DND-41 (cell line): ENCODE measurements around the gene WDR88.

Source experiments
- ATAC-seq: fragments of 200-7000 bp; cut with Tn5 transposase; 3 replicates; pipeline ENCODE4 v1.9.1; 2021; ENCODE audit warnings: low read depth; ENCODE audit not compliant: insufficient read depth
- DNase-seq: peaks from one replicate; pipeline ENCODE4 v3.0.0-alpha.2; 2020
- H2AFZ ChIP-seq: 2 replicates; pipeline ENCODE4 v1.6.0; 2012; ENCODE audit warnings: low read depth, low read length
- H3K27ac ChIP-seq: 2 replicates; pipeline ENCODE4 v1.5.1; 2012; ENCODE audit warnings: low read length, inconsistent platforms
- H3K27me3 ChIP-seq: fragments of 200-600 bp; sonication (generic); 2 replicates; pipeline ENCODE4 v1.6.0; 2012; ENCODE audit warnings: low read length, mild to moderate bottlenecking, inconsistent platforms; ENCODE audit not compliant: insufficient read depth, poor library complexity
- H3K36me3 ChIP-seq: 2 replicates; pipeline ENCODE4 v1.5.1; 2012; ENCODE audit warnings: low read length, inconsistent platforms; ENCODE audit not compliant: insufficient read depth
- H3K4me1 ChIP-seq: 2 replicates; pipeline ENCODE4 v1.5.1; 2012; ENCODE audit warnings: mild to moderate bottlenecking, low read length; ENCODE audit not compliant: insufficient read depth
- H3K4me2 ChIP-seq: 2 replicates; pipeline ENCODE4 v1.6.0; 2012; ENCODE audit warnings: mild to moderate bottlenecking, moderate library complexity, low read length, inconsistent platforms; ENCODE audit not compliant: insufficient read depth
- H3K4me3 ChIP-seq, 2 experiments: fragments of 200-600 bp in 1 of 2; shearing (Covaris generic) in 1 of 2; 2 replicates each; pipeline ENCODE4 v1.5.1; 2012 to 2016; ENCODE audit warnings: inconsistent platforms in 2 of 2, low read length in 2 of 2, mild to moderate bottlenecking in 2 of 2, low read depth in 1 of 2, moderate library complexity in 1 of 2
- H3K79me2 ChIP-seq: 2 replicates; pipeline ENCODE4 v1.6.0; 2012; ENCODE audit warnings: low read length, inconsistent platforms; ENCODE audit not compliant: insufficient read depth
- H3K9ac ChIP-seq: 2 replicates; pipeline ENCODE4 v1.6.0; 2012; ENCODE audit warnings: low read depth, mild to moderate bottlenecking, inconsistent platforms, low read length, moderate library complexity
- H3K9me3 ChIP-seq: 2 replicates; pipeline ENCODE4 v1.5.1; 2012; ENCODE audit warnings: low read length, moderate library complexity, mild to moderate bottlenecking, inconsistent platforms; ENCODE audit not compliant: insufficient read depth, severe bottlenecking
- H4K20me1 ChIP-seq: 2 replicates; pipeline ENCODE4 v1.6.0; 2012; ENCODE audit warnings: low read length; ENCODE audit not compliant: insufficient read depth
- EZH2 ChIP-seq: IDR thresholded peaks from 3 replicates; pipeline ENCODE4 v1.6.1; 2012; ENCODE audit warnings: borderline replicate concordance, low read depth, mild to moderate bottlenecking, moderate library complexity, low read length, inconsistent platforms; ENCODE audit not compliant: severe bottlenecking
- TF ChIP-seq, protein P1 (sequence below): IDR thresholded peaks from 2 replicates; pipeline ENCODE4 v1.5.1; 2012; ENCODE audit warnings: borderline replicate concordance, low read length, moderate library complexity, mild to moderate bottlenecking; ENCODE audit not compliant: poor library complexity, severe bottlenecking; ENCODE audit errors: extremely low read depth

WDR88 gene

GRCh38 chr19:33102893-33103292, 29.0 kb upstream of the WDR88 start:
- H3K36me3 ChIP-seq = peaks cover 42% of the 10 kb centered on the region
- H3K27ac ChIP-seq = no peak overlapping the region
- no peak overlapping the region for H3K9ac ChIP-seq
- no peak for TF ChIP-seq EZH2
- TF ChIP-seq, protein P1, sequence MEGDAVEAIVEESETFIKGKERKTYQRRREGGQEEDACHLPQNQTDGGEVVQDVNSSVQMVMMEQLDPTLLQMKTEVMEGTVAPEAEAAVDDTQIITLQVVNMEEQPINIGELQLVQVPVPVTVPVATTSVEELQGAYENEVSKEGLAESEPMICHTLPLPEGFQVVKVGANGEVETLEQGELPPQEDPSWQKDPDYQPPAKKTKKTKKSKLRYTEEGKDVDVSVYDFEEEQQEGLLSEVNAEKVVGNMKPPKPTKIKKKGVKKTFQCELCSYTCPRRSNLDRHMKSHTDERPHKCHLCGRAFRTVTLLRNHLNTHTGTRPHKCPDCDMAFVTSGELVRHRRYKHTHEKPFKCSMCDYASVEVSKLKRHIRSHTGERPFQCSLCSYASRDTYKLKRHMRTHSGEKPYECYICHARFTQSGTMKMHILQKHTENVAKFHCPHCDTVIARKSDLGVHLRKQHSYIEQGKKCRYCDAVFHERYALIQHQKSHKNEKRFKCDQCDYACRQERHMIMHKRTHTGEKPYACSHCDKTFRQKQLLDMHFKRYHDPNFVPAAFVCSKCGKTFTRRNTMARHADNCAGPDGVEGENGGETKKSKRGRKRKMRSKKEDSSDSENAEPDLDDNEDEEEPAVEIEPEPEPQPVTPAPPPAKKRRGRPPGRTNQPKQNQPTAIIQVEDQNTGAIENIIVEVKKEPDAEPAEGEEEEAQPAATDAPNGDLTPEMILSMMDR = no peak
- H3K4me2 ChIP-seq = no peak overlapping the region
- ATAC-seq (no peak), DNase-seq (no peak)
- H4K20me1 ChIP-seq = no peaks in the 10 kb centered on the region
- H3K9me3 ChIP-seq = no peaks in the 10 kb centered on the region
- H3K4me3 ChIP-seq = no peak overlapping the region
- no peak overlapping the region for H2AFZ ChIP-seq
- H3K79me2 ChIP-seq = no peaks in the 10 kb centered on the region
- H3K4me1 ChIP-seq = no peaks in the 10 kb centered on the region
- H3K27me3 ChIP-seq = no peaks in the 10 kb centered on the region

DNA sequence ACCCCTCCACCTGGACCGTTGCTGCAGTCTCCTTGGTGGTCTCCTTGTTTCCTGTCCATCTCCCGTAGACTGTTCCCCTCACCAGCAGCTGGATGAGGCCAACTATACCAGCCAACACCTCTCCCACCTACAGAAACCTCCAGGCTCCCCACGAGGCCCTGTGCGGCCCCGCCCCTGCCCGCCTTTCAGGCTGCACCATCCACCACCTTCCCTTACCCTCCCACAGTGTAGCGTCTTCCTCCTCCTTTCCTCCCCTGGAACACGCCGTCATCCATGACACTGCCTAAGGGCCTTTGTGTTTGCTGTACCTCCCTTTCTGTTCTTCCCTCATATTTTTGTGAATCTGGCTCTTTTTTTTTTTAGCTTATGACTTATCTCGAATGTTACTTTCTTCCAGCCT, 23.8 kb upstream of the WDR88 start:
- TF ChIP-seq, protein P1 = no peak
- no peak for TF ChIP-seq EZH2
- H3K9ac ChIP-seq = no peak overlapping the region

DNA sequence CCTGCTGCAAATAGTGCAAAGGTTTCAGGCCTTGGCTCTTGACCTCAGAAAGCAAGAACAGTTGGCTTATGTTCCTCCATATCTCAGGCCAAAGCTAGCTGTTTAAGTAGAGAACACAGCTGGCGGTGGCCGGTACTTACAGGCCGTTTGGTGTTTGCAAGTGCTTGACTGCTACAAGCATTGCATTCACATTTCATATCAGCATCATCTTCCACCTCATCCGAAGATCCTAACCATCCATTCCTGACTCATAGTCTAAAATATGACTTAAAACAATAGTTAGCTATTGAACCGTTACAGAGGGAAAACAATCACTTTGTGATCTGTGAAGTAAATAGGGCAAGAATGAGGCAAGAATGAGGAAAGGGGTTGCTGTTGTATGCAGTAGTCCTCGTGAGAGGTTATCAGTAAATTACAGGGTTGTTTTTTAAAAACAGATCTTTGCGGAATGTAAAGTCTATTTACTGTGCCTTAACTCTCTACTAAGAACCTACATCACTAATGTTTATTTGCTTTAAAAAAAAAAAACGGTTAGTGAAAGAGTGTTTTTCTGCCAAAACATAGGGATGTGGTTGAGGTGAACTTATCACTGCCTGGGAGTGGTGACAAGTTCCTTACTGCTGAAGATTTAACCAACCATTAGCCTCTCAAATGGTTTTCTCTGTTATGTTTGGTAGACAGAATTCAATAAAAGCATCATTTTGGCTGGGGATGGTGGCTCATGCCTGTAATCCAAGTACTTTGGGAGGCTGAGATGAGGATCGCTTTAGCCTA, 21.6 kb upstream of the WDR88 start:
- no peak overlapping the region for H3K27ac ChIP-seq
- DNase-seq (no peak), ATAC-seq (no peak)
- no peak overlapping the region for H3K9ac ChIP-seq
- TF ChIP-seq, protein P1 = no peak
- no peak for TF ChIP-seq EZH2
- no peak overlapping the region for H3K4me3 ChIP-seq
- no peaks in the 10 kb centered on the region for H3K79me2 ChIP-seq
- H3K9me3 ChIP-seq = no peaks in the 10 kb centered on the region
- H3K27me3 ChIP-seq = no peaks in the 10 kb centered on the region
- no peak overlapping the region for H3K4me2 ChIP-seq
- H3K36me3 ChIP-seq = peaks cover 70% of the 10 kb centered on the region
- 0 out of 2 replicates have a peak, but pooled peaks cover 2% of the 10 kb centered on the region for H4K20me1 ChIP-seq
- no peak overlapping the region for H2AFZ ChIP-seq
- no peaks in the 10 kb centered on the region for H3K4me1 ChIP-seq

More for the DNA sequence above, 23.8 kb upstream of the WDR88 start:
- Histone ChIP-seq H3K4me2 (no peak overlapping the region), H2AFZ (no peak overlapping the region), H3K9me3 (no peaks in the 10 kb centered on the region), H3K36me3 (peaks cover 64% of the 10 kb centered on the region), H3K79me2 (no peaks in the 10 kb centered on the region), H3K27ac (no peak overlapping the region), H3K4me1 (no peaks in the 10 kb centered on the region), H4K20me1 (0 out of 2 replicates have a peak, but pooled peaks cover 2% of the 10 kb centered on the region), H3K4me3 (no peak overlapping the region), H3K27me3 (no peaks in the 10 kb centered on the region)
- ATAC-seq (no peak), DNase-seq (no peak)
